Breast epithelium (tissue), 3 donors: ENCODE data around the gene WNT5B.

Source experiments
- POLR2A ChIP-seq: fragments of 450-650 bp; IDR thresholded peaks from one replicate; pipeline ENCODE4 v1.6.1; 2016; ENCODE audit warnings: antibody characterized with exemption, mild to moderate bottlenecking, moderate library complexity
- POLR2AphosphoS5 ChIP-seq, 3 donors: sonication (generic); formaldehyde crosslinking; IDR thresholded peaks; one replicate each; pipeline ENCODE4 v1.6.1; 2017; ENCODE audit warnings: antibody characterized with exemption in 3 of 3

DNA sequence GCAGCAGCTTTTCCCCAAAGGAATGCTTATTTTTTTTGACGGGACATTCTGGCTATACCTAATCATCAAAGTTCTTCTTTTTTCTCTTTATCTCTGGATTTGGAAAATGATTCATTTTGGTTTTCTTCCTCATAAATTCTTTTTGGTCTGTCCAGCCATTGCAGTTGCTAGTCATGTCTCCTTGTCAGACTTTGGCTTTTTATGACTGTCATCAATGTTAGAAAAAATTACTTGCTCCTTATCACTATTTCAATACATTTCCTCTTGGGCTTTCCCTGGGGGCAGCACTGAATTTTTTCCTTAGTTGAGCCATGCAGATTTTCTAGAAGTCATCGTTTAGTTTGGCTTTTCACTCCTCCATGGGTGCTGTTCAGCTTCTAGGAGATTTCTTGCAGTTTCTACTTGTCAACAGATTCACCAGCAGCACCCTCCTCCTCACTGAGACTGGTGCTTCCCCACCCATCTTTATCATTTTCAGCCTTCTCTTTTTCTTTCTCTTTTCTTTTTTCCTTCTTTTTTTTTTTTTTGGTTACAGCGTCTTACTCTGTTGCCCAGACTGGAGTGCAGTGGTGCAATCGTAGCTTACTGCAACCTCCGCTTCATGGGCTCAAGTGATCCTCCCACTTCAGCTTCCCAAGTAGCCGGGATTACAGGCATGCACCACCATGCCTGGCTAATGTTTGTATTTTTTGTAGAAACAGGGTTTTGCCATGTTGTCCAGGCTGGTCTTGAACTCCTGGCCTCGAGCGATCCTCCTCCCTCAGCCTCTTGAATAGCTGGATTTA, 67.0 kb downstream of the WNT5B start:
- TF ChIP-seq POLR2A = no peak
- TF ChIP-seq POLR2AphosphoS5 (IDR thresholded peaks at IDR 0.05) = no peak
